GM19025 (cell line): ENCODE results near the gene LCT.
"Not testable (repeated sequence)": the region's sequence is repeated elsewhere in the genome, so short reads cannot be mapped to it uniquely, and the experiment has no call there.

Experiments
- ATAC-seq: cut with Tn5 transposase; IDR thresholded peaks from one replicate; pipeline ENCODE4 v1.9.1; 2021; ENCODE audit warnings: mild to moderate bottlenecking, low read depth, moderate library complexity; ENCODE audit not compliant: unreplicated experiment

Gene LCT

GRCh38 chr2:135798762-135799161 is 38.2 kb downstream of the LCT start:
- ATAC-seq, result no peak

- ATAC-seq, result no peak
Observed at GRCh38 chr2:135798275-135798705, 38.7 kb downstream of the LCT start.

- peak; percentile 48 for ATAC-seq
Observed at GRCh38 chr2:135797497-135798274, 39.3 kb downstream of the LCT start.

- no peak for ATAC-seq
Observed at GRCh38 chr2:135796606-135797005, 40.4 kb downstream of the LCT start.

GRCh38 chr2:135795641-135796040 is 41.3 kb downstream of the LCT start:
- ATAC-seq, result not testable (repeated sequence)

- peak; percentile 54 for ATAC-seq
Observed at GRCh38 chr2:135792401-135793150, 44.4 kb downstream of the LCT start.

- no peak for ATAC-seq
Observed at GRCh38 chr2:135791418-135792190, 45.4 kb downstream of the LCT start.

GRCh38 chr2:135790423-135790822 is 46.6 kb downstream of the LCT start:
- ATAC-seq, result no peak

GRCh38 chr2:135786823-135787222 is 50.2 kb downstream of the LCT start:
- no peak for ATAC-seq

- no peak for ATAC-seq
Observed at GRCh38 chr2:135785032-135785431, 52.0 kb downstream of the LCT start.

- no peak for ATAC-seq
Observed at GRCh38 chr2:135783439-135783838, 53.5 kb downstream of the LCT start.

- no peak for ATAC-seq
Observed at GRCh38 chr2:135782231-135782630, 54.8 kb downstream of the LCT start.

- no peak for ATAC-seq
Observed at GRCh38 chr2:135776367-135776766, 60.6 kb downstream of the LCT start.

GRCh38 chr2:135775420-135775819 is 61.6 kb downstream of the LCT start:
- ATAC-seq, result no peak

- ATAC-seq, result no peak
Observed at GRCh38 chr2:135773917-135774316, 63.1 kb downstream of the LCT start.

- no peak for ATAC-seq
Observed at GRCh38 chr2:135773319-135773718, 63.7 kb downstream of the LCT start.

GRCh38 chr2:135768863-135769262 is 68.1 kb downstream of the LCT start:
- ATAC-seq, result no peak

- ATAC-seq, result no peak
Observed at GRCh38 chr2:135762530-135762929, 74.5 kb downstream of the LCT start.

GRCh38 chr2:135762022-135762421 is 75.0 kb downstream of the LCT start:
- ATAC-seq, result no peak

- no peak for ATAC-seq
Observed at GRCh38 chr2:135756692-135757091, 80.3 kb downstream of the LCT start.

- no peak for ATAC-seq
Observed at GRCh38 chr2:135755573-135755972, 81.4 kb downstream of the LCT start.
